ENCODE results near the gene CD226.
A peak's percentile ranks its signal among the peaks of the same experiment; 100 is the strongest.

Gene CD226

GRCh38 chr18:69954719-69955480 is 7.2 kb upstream of the CD226 start:
- peak; percentile 38 for ATAC-seq

More at GRCh38 chr18:69954719-69955480, 7.2 kb upstream of the CD226 start:
- TF ChIP-seq CSDC2 (CRISPR knock-in tag; IDR thresholded peaks at IDR 0.05) (no peak), ZNF8 (CRISPR knock-in tag; IDR thresholded peaks at IDR 0.05) (no peak), POU6F1 (CRISPR knock-in tag; IDR thresholded peaks at IDR 0.05; ENCODE audit: borderline replicate concordance, low read depth) (no peak), SNAI2 (CRISPR knock-in tag; IDR thresholded peaks at IDR 0.05) (no peak), RARB (CRISPR knock-in tag; IDR thresholded peaks at IDR 0.05) (no peak), TSHZ2 (CRISPR knock-in tag; IDR thresholded peaks at IDR 0.05) (no peak), ISL1 (CRISPR knock-in tag; IDR thresholded peaks at IDR 0.05) (no peak), PPARA (CRISPR knock-in tag; IDR thresholded peaks at IDR 0.05; ENCODE audit: borderline replicate concordance) (no peak), ESRRG (CRISPR knock-in tag; IDR thresholded peaks at IDR 0.05) (no peak), CSRNP3 (CRISPR knock-in tag; IDR thresholded peaks at IDR 0.05) (no peak), ZFP30 (CRISPR knock-in tag; IDR thresholded peaks at IDR 0.05) (no peak), CREB5 (CRISPR knock-in tag; IDR thresholded peaks at IDR 0.05; ENCODE audit: low read depth) (no peak), TOX (CRISPR knock-in tag; IDR thresholded peaks at IDR 0.05; ENCODE audit: borderline replicate concordance) (no peak), PATZ1 (CRISPR knock-in tag; IDR thresholded peaks at IDR 0.05; ENCODE audit: borderline replicate concordance) (no peak), TCF4 (CRISPR knock-in tag; IDR thresholded peaks at IDR 0.05; ENCODE audit: borderline replicate concordance) (no peak), ARNTL (CRISPR knock-in tag; IDR thresholded peaks at IDR 0.05; ENCODE audit: borderline replicate concordance, low read depth) (no peak), ZC3H10 (CRISPR knock-in tag; IDR thresholded peaks at IDR 0.05) (no peak), GLIS3 (CRISPR knock-in tag; IDR thresholded peaks at IDR 0.05) (no peak), BACH2 (CRISPR knock-in tag; IDR thresholded peaks at IDR 0.05; ENCODE audit: borderline replicate concordance) (no peak)
